Measurements from ENCODE around the gene ABI1. TPM values are rescaled to one million over a fixed set of nuclear protein-coding genes. Genes with fewer than 3 reads are reported as not detected.

ABI1 gene
- total and polyA plus RNA-seq, 2 donors (not counting 1 experiment from before 2014, with no cell fraction given) = 29.4 to 74.3 TPM

GRCh38 chr10:26855186-26855585, 5.6 kb downstream of the ABI1 start:
- peaks cover 88% of the 10 kb centered on the region for H3K79me2 ChIP-seq (ENCODE audit: control insufficient read depth, insufficient read depth, low read length)
- H3K36me3 ChIP-seq (ENCODE audit: control insufficient read depth, insufficient read depth, low read length) = no peaks in the 10 kb centered on the region
- no peak overlapping the region for H3K4me2 ChIP-seq (ENCODE audit: extremely low read depth, insufficient read depth, low read length)
- no peak overlapping the region for H3K9ac ChIP-seq (ENCODE audit: insufficient read depth, low read length)
- peak in 1 of 2 donors; percentile 45 for DNase-seq (ENCODE audit: low read depth in 2 of 2)
- no peaks in the 10 kb centered on the region for H3K4me1 ChIP-seq (ENCODE audit: control insufficient read depth, extremely low read depth, insufficient read depth, low read length)
- TF ChIP-seq EZH2 (IDR thresholded peaks at IDR 0.05; ENCODE audit: low read length, missing control alignments) = no peak
- no peak for TF ChIP-seq CTCF (conservative IDR thresholded peaks at IDR 0.05 in 1 of 2, IDR thresholded peaks at IDR 0.05 in 1 of 2; ENCODE audit: low read depth in 1 of 2, low read length in 2 of 2)
- no peak overlapping the region for H3K27ac ChIP-seq (ENCODE audit: insufficient read depth, low read length)
- H3K4me3 ChIP-seq (replicated peaks in 1 of 4; ENCODE audit: control extremely low read depth in 1 of 4, insufficient read depth in 1 of 4, low read depth in 3 of 4, low read length in 4 of 4) = no peak overlapping the region
- H3K27me3 ChIP-seq (ENCODE audit: control insufficient read depth, insufficient read depth, low read length) = no peaks in the 10 kb centered on the region
- peaks cover 2% of the 10 kb centered on the region for H4K20me1 ChIP-seq (ENCODE audit: control insufficient read depth, extremely low read depth, insufficient read depth, low read length)
- no peaks in the 10 kb centered on the region for H3K9me3 ChIP-seq (ENCODE audit: control insufficient read depth, insufficient read depth, low read depth, low read length)
- no peak overlapping the region for H2AFZ ChIP-seq (ENCODE audit: low read length)

- no peaks in the 10 kb centered on the region for H3K36me3 ChIP-seq (ENCODE audit: control insufficient read depth, insufficient read depth, low read length)
- H3K4me2 ChIP-seq (ENCODE audit: extremely low read depth, insufficient read depth, low read length) = no peak overlapping the region
- no peaks in the 10 kb centered on the region for H3K9me3 ChIP-seq (ENCODE audit: control insufficient read depth, insufficient read depth, low read depth, low read length)
- H3K79me2 ChIP-seq (ENCODE audit: control insufficient read depth, insufficient read depth, low read length) = peaks cover 88% of the 10 kb centered on the region
- no peak overlapping the region for H2AFZ ChIP-seq (ENCODE audit: low read length)
- H3K9ac ChIP-seq (ENCODE audit: insufficient read depth, low read length) = no peak overlapping the region
- H3K4me3 ChIP-seq (replicated peaks in 1 of 4; ENCODE audit: control extremely low read depth in 1 of 4, insufficient read depth in 1 of 4, low read depth in 3 of 4, low read length in 4 of 4) = no peak overlapping the region
- peak in 1 of 2 donors; percentile 46 for DNase-seq (ENCODE audit: low read depth in 2 of 2)
- H3K4me1 ChIP-seq (ENCODE audit: control insufficient read depth, extremely low read depth, insufficient read depth, low read length) = no peaks in the 10 kb centered on the region
- no peak overlapping the region for H3K27ac ChIP-seq (ENCODE audit: insufficient read depth, low read length)
- H4K20me1 ChIP-seq (ENCODE audit: control insufficient read depth, extremely low read depth, insufficient read depth, low read length) = peaks cover 2% of the 10 kb centered on the region
- no peaks in the 10 kb centered on the region for H3K27me3 ChIP-seq (ENCODE audit: control insufficient read depth, insufficient read depth, low read length)
- TF ChIP-seq CTCF (conservative IDR thresholded peaks at IDR 0.05 in 1 of 2, IDR thresholded peaks at IDR 0.05 in 1 of 2; ENCODE audit: low read depth in 1 of 2, low read length in 2 of 2) = no peak
Measured at GRCh38 chr10:26854524-26854923, 6.2 kb downstream of the ABI1 start.

- Histone ChIP-seq H4K20me1 (ENCODE audit: control insufficient read depth, extremely low read depth, insufficient read depth, low read length) (no peaks in the 10 kb centered on the region), H3K79me2 (ENCODE audit: control insufficient read depth, insufficient read depth, low read length) (peaks cover 48% of the 10 kb centered on the region)
Measured at GRCh38 chr10:26844396-26844975, 16.3 kb downstream of the ABI1 start.

More at GRCh38 chr10:26844396-26844975, 16.3 kb downstream of the ABI1 start:
- no peak overlapping the region for H3K27ac ChIP-seq (ENCODE audit: insufficient read depth, low read length)
- H3K4me2 ChIP-seq (ENCODE audit: extremely low read depth, insufficient read depth, low read length) = no peak overlapping the region
- TF ChIP-seq CTCF (conservative IDR thresholded peaks at IDR 0.05 in 1 of 2, IDR thresholded peaks at IDR 0.05 in 1 of 2; ENCODE audit: low read depth in 1 of 2, low read length in 2 of 2) = no peak
- TF ChIP-seq EZH2 (IDR thresholded peaks at IDR 0.05; ENCODE audit: low read length, missing control alignments) = no peak
- H3K9ac ChIP-seq (ENCODE audit: insufficient read depth, low read length) = no peak overlapping the region
- no peak overlapping the region for H2AFZ ChIP-seq (ENCODE audit: low read length)
- H3K36me3 ChIP-seq (ENCODE audit: control insufficient read depth, insufficient read depth, low read length) = no peaks in the 10 kb centered on the region
- H3K4me1 ChIP-seq (ENCODE audit: control insufficient read depth, extremely low read depth, insufficient read depth, low read length) = no peaks in the 10 kb centered on the region
- DNase-seq (ENCODE audit: low read depth in 2 of 2) = no peak
- H3K4me3 ChIP-seq (replicated peaks in 1 of 4; ENCODE audit: control extremely low read depth in 1 of 4, insufficient read depth in 1 of 4, low read depth in 3 of 4, low read length in 4 of 4) = no peak overlapping the region
- no peaks in the 10 kb centered on the region for H3K27me3 ChIP-seq (ENCODE audit: control insufficient read depth, insufficient read depth, low read length)
- H3K9me3 ChIP-seq (ENCODE audit: control insufficient read depth, insufficient read depth, low read depth, low read length) = no peaks in the 10 kb centered on the region

All from fibroblast of lung (primary cell).